B cell (primary cell): Measurements from ENCODE around the gene GPR180. TPM values are rescaled to one million over a fixed set of nuclear protein-coding genes. Genes with fewer than 3 reads are reported as not detected.

Source experiments
- ATAC-seq: fragments of 200-7000 bp; cut with Tn5 transposase; one replicate; pipeline ENCODE4 v1.10.0; 2021; ENCODE audit warnings: low read depth, mild to moderate bottlenecking, moderate number of reproducible peaks, moderate library complexity
- CTCF ChIA-PET: fragments of 350-600 bp; sonication (Branson Sonifier 250); formaldehyde crosslinking; loops from one replicate; lab custom pipeline; 2021; ENCODE audit warnings: antibody characterized with exemption, inconsistent platforms; lab: Charles Lee
- POLR2A ChIA-PET: fragments of 350-600 bp; sonication (Branson Sonifier 250); formaldehyde crosslinking; loops from one replicate; lab custom pipeline; 2021; ENCODE audit warnings: antibody characterized with exemption; lab: Charles Lee
- DNase-seq: peaks from one replicate; pipeline ENCODE4 v3.0.0; 2013
- H2AFZ ChIP-seq: 2 replicates; pipeline ENCODE4 v1.6.1; 2012; ENCODE audit warnings: mild to moderate bottlenecking, low read depth, low read length; ENCODE audit not compliant: insufficient read depth, poor library complexity, severe bottlenecking
- H3K27ac ChIP-seq, 2 donors: 1 replicate in 1 of 2; 2 replicates in 1 of 2; pipeline ENCODE4 v1.5.1; 2012 to 2013; ENCODE audit warnings: low read length in 2 of 2, mild to moderate bottlenecking in 2 of 2, moderate library complexity in 1 of 2
- H3K27me3 ChIP-seq, 4 experiments: fragments of 200-600 bp in 1 of 4; sonication (generic) in 1 of 4; replicated peaks in 1 of 4; 1 replicate in 2 of 4; 2 replicates in 2 of 4; pipeline versions ENCODE4 v1.6.1 to v1.7.0; 2013 to 2016; ENCODE audit warnings: low read length in 3 of 4, mild to moderate bottlenecking in 2 of 4, mixed read lengths in 1 of 4, moderate library complexity in 1 of 4; ENCODE audit not compliant: insufficient read depth in 4 of 4, control insufficient read depth in 3 of 4; ENCODE audit errors: control extremely low read depth in 1 of 4
- H3K36me3 ChIP-seq, 2 experiments: replicated peaks in 1 of 2; 1 replicate in 1 of 2; 2 replicates in 1 of 2; pipeline versions ENCODE4 v1.6.1 to v1.7.1; 2013; ENCODE audit warnings: low read length in 1 of 2; ENCODE audit not compliant: insufficient read depth in 2 of 2, control insufficient read depth in 1 of 2; ENCODE audit errors: control extremely low read depth in 1 of 2, extremely low read depth in 1 of 2
- H3K4me1 ChIP-seq, 2 donors: fragments of 200-600 bp in 1 of 2; sonication (generic) in 1 of 2; 1 replicate in 1 of 2; 2 replicates in 1 of 2; pipeline versions ENCODE4 v1.5.1 to v1.6.1; 2013 to 2017; ENCODE audit warnings: low read length in 2 of 2; ENCODE audit not compliant: control insufficient read depth in 2 of 2, insufficient read depth in 2 of 2
- H3K4me2 ChIP-seq: replicated peaks from 2 replicates; pipeline ENCODE3; 2012; ENCODE audit warnings: mild to moderate bottlenecking, low read depth, low read length; ENCODE audit not compliant: poor library complexity, severe bottlenecking
- H3K4me3 ChIP-seq, 5 experiments: fragments of 200-600 bp in 1 of 5; sonication (generic) in 1 of 5; 1 replicate in 3 of 5; 2 replicates in 2 of 5; pipeline versions ENCODE4 v1.5.1 to v1.7.0; 2011 to 2016; ENCODE audit warnings: low read length in 4 of 5, mild to moderate bottlenecking in 4 of 5, low read depth in 2 of 5, control low read depth in 1 of 5, moderate library complexity in 1 of 5; ENCODE audit not compliant: insufficient read depth in 1 of 5; ENCODE audit errors: control extremely low read depth in 1 of 5, extremely low read depth in 1 of 5
- H3K79me2 ChIP-seq: fragments of 200-600 bp; sonication (generic); one replicate; pipeline ENCODE4 v1.6.0; 2016; ENCODE audit warnings: low read length; ENCODE audit not compliant: control insufficient read depth, insufficient read depth
- H3K9ac ChIP-seq: fragments of 200-600 bp; sonication (generic); 2 replicates; pipeline ENCODE4 v1.6.1; 2017; ENCODE audit warnings: mild to moderate bottlenecking, low read length, moderate library complexity
- H3K9me3 ChIP-seq, 3 donors: one replicate each; pipeline versions ENCODE4 v1.6.1 to v1.7.1; 2013; ENCODE audit warnings: low read length in 2 of 3; ENCODE audit not compliant: control insufficient read depth in 2 of 3, insufficient read depth in 1 of 3; ENCODE audit errors: control extremely low read depth in 1 of 3
- H4K20me1 ChIP-seq: 2 replicates; pipeline ENCODE4 v1.6.0; 2012; ENCODE audit warnings: mild to moderate bottlenecking, low read length; ENCODE audit not compliant: insufficient read depth, control insufficient read depth, poor library complexity, severe bottlenecking
- H3K27ac Mint-ChIP-seq: one replicate; pipeline ENCODE4 v1.8.0; 2021; ENCODE audit warnings: mixed read lengths
- H3K27me3 Mint-ChIP-seq: one replicate; pipeline ENCODE4 v1.8.0; 2021; ENCODE audit warnings: mixed read lengths
- H3K4me1 Mint-ChIP-seq: one replicate; pipeline ENCODE4 v1.8.0; 2021; ENCODE audit warnings: mixed read lengths
- H3K4me3 Mint-ChIP-seq: one replicate; pipeline ENCODE4 v1.8.0; 2021; ENCODE audit warnings: mixed read lengths
- H3K9me3 Mint-ChIP-seq: one replicate; pipeline ENCODE4 v1.8.0; 2022; ENCODE audit warnings: mixed read lengths; ENCODE audit not compliant: insufficient read depth
- CTCF ChIP-seq: fragments of 200-600 bp; IDR thresholded peaks from one replicate; pipeline ENCODE4 v1.8.0; 2022; ENCODE audit warnings: antibody characterized with exemption, mild to moderate bottlenecking
- EZH2 ChIP-seq: IDR thresholded peaks from 2 replicates; pipeline ENCODE4 v1.6.1; 2012; ENCODE audit warnings: borderline replicate concordance, low read depth, mild to moderate bottlenecking, moderate library complexity, low read length; ENCODE audit not compliant: insufficient read depth, poor library complexity, severe bottlenecking
- WGBS: methylation state at CpG from one replicate; pipeline ENCODE4 v1.1.5; 2013; ENCODE audit warnings: missing lambda C conversion rate; ENCODE audit not compliant: insufficient coverage; 5-methylcytosine and 5-hydroxymethylcytosine counted together
- intact Hi-C: fragments of 100-400 bp; cut with micrococcal nuclease; formaldehyde crosslinking; loops from one replicate; pipeline ENCODE4 v1.10.0; 2022
- polyA plus RNA-seq: library from polyadenylated mRNA; depleted of rRNA; stranded (reverse); fragments of >200 nt; gene quantifications from 2 replicates; pipeline ENCODE4 v1.2.3, GENCODE V29; 2012
- total RNA-seq, 2 donors: library from RNA; stranded (reverse); fragments of 120-200 nt in 1 of 2; gene quantifications; 1 replicate in 1 of 2; 2 replicates in 1 of 2; pipeline versions ENCODE4 v1.2.3 to v1.2.4, GENCODE V29; 2013 to 2022

Gene GPR180
- total and polyA plus RNA-seq, 2 donors (not counting 1 experiment from before 2014, with no cell fraction given), result 1.2 to 4.7 TPM

DNA sequence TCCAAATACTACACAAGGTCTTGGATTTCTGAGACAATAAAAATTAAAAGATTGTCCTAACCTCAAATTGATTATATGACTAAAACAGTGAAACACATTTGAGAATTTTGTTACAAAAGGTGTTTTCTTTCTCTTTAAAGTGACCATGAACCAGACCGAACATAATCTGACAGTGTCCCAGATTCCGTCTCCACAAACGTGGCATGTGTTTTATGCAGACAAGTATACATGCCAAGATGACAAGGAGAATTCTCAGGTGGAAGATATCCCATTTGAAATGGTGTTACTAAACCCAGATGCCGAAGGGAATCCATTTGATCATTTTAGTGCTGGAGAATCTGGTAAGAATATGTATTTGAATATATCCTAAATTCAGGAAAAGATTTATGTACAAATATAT is 10.4 kb downstream of the GPR180 start:
- no peaks in the 10 kb centered on the region for H3K79me2 ChIP-seq
- TF ChIP-seq CTCF, result no peak
- no peak for TF ChIP-seq EZH2
- no peak overlapping the region for H3K27ac Mint-ChIP-seq
- intact Hi-C loops, result no loop called here
- 94% methylated on average over 3 of the region's 4 CpGs for WGBS
- H3K27ac ChIP-seq, result no peak overlapping the region
- H2AFZ ChIP-seq, result no peak overlapping the region
- no peaks in the 10 kb centered on the region for H4K20me1 ChIP-seq
- ATAC-seq, result no peak
- DNase-seq, result no peak
- no peaks in the 10 kb centered on the region for H3K4me1 Mint-ChIP-seq
- no peak overlapping the region for H3K4me3 ChIP-seq
- H3K27me3 ChIP-seq, result no peaks in the 10 kb centered on the region
- no peak overlapping the region for H3K4me2 ChIP-seq
- H3K27me3 Mint-ChIP-seq, result no peaks in the 10 kb centered on the region
- H3K36me3 ChIP-seq, result peaks cover 0 to 2% of the 10 kb centered on the region in 2 experiments
- H3K9me3 Mint-ChIP-seq, result no peaks in the 10 kb centered on the region
- POLR2A ChIA-PET, result no interaction called here
- no peak overlapping the region for H3K4me3 Mint-ChIP-seq
- CTCF ChIA-PET, result interaction anchor here (1.4 to 11.2 kb wide), 2 partner anchors 63 to 178 kb away, joined by 3 to 366 read pairs; no protein-coding TSS in a partner anchor
- H3K9ac ChIP-seq, result no peak overlapping the region
- H3K4me1 ChIP-seq, result no peaks in the 10 kb centered on the region
- H3K9me3 ChIP-seq, result no peaks in the 10 kb centered on the region

- ChIA-PET CTCF (interaction anchor here (1.4 to 11.2 kb wide), 2 partner anchors 64 to 179 kb away, joined by 3 to 366 read pairs; no protein-coding TSS in a partner anchor), POLR2A (no interaction called here)
- intact Hi-C loops, result no loop called here
- H3K4me1 Mint-ChIP-seq, result no peaks in the 10 kb centered on the region
- H3K27me3 Mint-ChIP-seq, result no peaks in the 10 kb centered on the region
- H3K79me2 ChIP-seq, result no peaks in the 10 kb centered on the region
- H3K27ac Mint-ChIP-seq, result no peak overlapping the region
- H3K36me3 ChIP-seq, result no peaks in the 10 kb centered on the region
- no peak overlapping the region for H3K4me3 Mint-ChIP-seq
- H3K27ac ChIP-seq, result no peak overlapping the region
- no peaks in the 10 kb centered on the region for H3K9me3 Mint-ChIP-seq
- DNase-seq (no peak), ATAC-seq (no peak)
- H3K4me2 ChIP-seq, result no peak overlapping the region
- no peaks in the 10 kb centered on the region for H3K9me3 ChIP-seq
- no peak for TF ChIP-seq CTCF
- TF ChIP-seq EZH2, result no peak
- no peaks in the 10 kb centered on the region for H3K4me1 ChIP-seq
- H2AFZ ChIP-seq, result no peak overlapping the region
- no peaks in the 10 kb centered on the region for H3K27me3 ChIP-seq
- no peaks in the 10 kb centered on the region for H4K20me1 ChIP-seq
- no peak overlapping the region for H3K4me3 ChIP-seq
- no peak overlapping the region for H3K9ac ChIP-seq
Measured at GRCh38 chr13:94613051-94613450, 11.4 kb downstream of the GPR180 start.
